ENCODE measurements around the gene MLIP. TPM values are rescaled to one million over a fixed set of nuclear protein-coding genes. Genes with fewer than 3 reads are reported as not detected.

Gene MLIP
- total and polyA plus RNA-seq, 2 of the 8 experiments (the other 6 are each of a cell fraction or from before 2014, with no cell fraction given) = not detected

DNA sequence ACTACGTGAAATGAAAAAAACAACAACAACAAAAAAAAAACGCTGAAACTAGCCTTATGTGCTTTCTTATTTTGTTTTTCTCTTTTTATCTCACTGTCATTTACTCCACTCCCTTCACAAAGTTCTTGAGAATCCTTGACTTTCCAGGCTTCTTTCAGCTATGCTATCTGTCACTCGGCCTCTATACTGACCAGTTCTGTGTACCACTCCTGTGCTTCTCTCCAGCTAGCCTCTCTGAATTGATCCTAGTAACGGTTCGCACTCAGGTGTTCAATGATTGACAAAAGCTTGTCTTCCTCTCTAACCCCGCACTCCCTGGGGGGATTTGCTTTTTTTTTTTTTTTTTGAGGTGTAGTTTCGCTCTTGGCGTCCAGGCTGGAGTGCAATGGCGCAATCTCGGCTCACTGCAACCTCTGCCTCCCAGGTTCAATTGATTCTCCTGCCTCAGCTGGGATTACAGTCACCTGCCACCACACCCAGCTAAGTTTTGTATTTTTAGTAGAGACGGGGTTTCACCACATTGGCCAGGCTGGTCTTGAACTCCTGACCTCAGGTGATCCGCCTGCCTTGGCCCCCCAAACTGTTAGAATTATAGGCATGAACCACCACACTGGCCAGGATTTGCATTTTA lies 31.8 kb downstream of the MLIP start (continued):
- TF ChIP-seq CHD2 (IDR thresholded peaks at IDR 0.05; ENCODE audit: low read length) (no peak), FOSL1 (IDR thresholded peaks at IDR 0.05; ENCODE audit: insufficient read depth, low read depth, low read length) (no peak), CREB1 (IDR thresholded peaks at IDR 0.05) (no peak), TBP (IDR thresholded peaks at IDR 0.05; ENCODE audit: low read depth, low read length) (no peak)
